ENCODE measurements around the gene UBL7.

The UBL7 gene

GRCh38 chr15:74412159-74412558 lies 48.8 kb downstream of the UBL7 start:
- DNase-seq (ENCODE audit: extremely low read depth, low read depth) = no peak
- H3K4me3 ChIP-seq (replicated peaks; ENCODE audit: low read depth, low read length) = no peak overlapping the region
- no peak for TF ChIP-seq CTCF (IDR thresholded peaks at IDR 0.05; ENCODE audit: low read depth, low read length, missing control alignments)

GRCh38 chr15:74411686-74412085 lies 49.3 kb downstream of the UBL7 start:
- no peak overlapping the region for H3K4me3 ChIP-seq (replicated peaks; ENCODE audit: low read depth, low read length)
- no peak for TF ChIP-seq CTCF (IDR thresholded peaks at IDR 0.05; ENCODE audit: low read depth, low read length, missing control alignments)
- no peak for DNase-seq (ENCODE audit: extremely low read depth, low read depth)

GRCh38 chr15:74410502-74410901 lies 50.5 kb downstream of the UBL7 start:
- no peak for TF ChIP-seq CTCF (IDR thresholded peaks at IDR 0.05; ENCODE audit: low read depth, low read length, missing control alignments)
- no peak for DNase-seq (ENCODE audit: extremely low read depth, low read depth)

GRCh38 chr15:74409225-74409624 lies 51.7 kb downstream of the UBL7 start:
- H3K4me3 ChIP-seq (replicated peaks; ENCODE audit: low read depth, low read length) = no peak overlapping the region
- no peak for DNase-seq (ENCODE audit: extremely low read depth, low read depth)
- TF ChIP-seq CTCF (IDR thresholded peaks at IDR 0.05; ENCODE audit: low read depth, low read length, missing control alignments) = no peak

More at GRCh38 chr15:74410502-74410901, 50.5 kb downstream of the UBL7 start:
- H3K4me3 ChIP-seq (replicated peaks; ENCODE audit: low read depth, low read length) = no peak overlapping the region

- no peak for DNase-seq (ENCODE audit: extremely low read depth, low read depth)
- TF ChIP-seq CTCF (IDR thresholded peaks at IDR 0.05; ENCODE audit: low read depth, low read length, missing control alignments) = no peak
- H3K4me3 ChIP-seq (replicated peaks; ENCODE audit: low read depth, low read length) = no peak overlapping the region
Measured at GRCh38 chr15:74408815-74409214, 52.1 kb downstream of the UBL7 start.

- H3K4me3 ChIP-seq (replicated peaks; ENCODE audit: low read depth, low read length) = no peak overlapping the region
- no peak for DNase-seq (ENCODE audit: extremely low read depth, low read depth)
- no peak for TF ChIP-seq CTCF (IDR thresholded peaks at IDR 0.05; ENCODE audit: low read depth, low read length, missing control alignments)
Measured at GRCh38 chr15:74408385-74408784, 52.6 kb downstream of the UBL7 start.

GRCh38 chr15:74406992-74407705 lies 53.8 kb downstream of the UBL7 start:
- TF ChIP-seq CTCF (IDR thresholded peaks at IDR 0.05; ENCODE audit: low read depth, low read length, missing control alignments) = no peak
- H3K4me3 ChIP-seq (replicated peaks; ENCODE audit: low read depth, low read length) = no peak overlapping the region
- no peak for DNase-seq (ENCODE audit: extremely low read depth, low read depth)

All from HFF-Myc (cell line).